ENCODE results near the gene TRAP1.

The TRAP1 gene

DNA sequence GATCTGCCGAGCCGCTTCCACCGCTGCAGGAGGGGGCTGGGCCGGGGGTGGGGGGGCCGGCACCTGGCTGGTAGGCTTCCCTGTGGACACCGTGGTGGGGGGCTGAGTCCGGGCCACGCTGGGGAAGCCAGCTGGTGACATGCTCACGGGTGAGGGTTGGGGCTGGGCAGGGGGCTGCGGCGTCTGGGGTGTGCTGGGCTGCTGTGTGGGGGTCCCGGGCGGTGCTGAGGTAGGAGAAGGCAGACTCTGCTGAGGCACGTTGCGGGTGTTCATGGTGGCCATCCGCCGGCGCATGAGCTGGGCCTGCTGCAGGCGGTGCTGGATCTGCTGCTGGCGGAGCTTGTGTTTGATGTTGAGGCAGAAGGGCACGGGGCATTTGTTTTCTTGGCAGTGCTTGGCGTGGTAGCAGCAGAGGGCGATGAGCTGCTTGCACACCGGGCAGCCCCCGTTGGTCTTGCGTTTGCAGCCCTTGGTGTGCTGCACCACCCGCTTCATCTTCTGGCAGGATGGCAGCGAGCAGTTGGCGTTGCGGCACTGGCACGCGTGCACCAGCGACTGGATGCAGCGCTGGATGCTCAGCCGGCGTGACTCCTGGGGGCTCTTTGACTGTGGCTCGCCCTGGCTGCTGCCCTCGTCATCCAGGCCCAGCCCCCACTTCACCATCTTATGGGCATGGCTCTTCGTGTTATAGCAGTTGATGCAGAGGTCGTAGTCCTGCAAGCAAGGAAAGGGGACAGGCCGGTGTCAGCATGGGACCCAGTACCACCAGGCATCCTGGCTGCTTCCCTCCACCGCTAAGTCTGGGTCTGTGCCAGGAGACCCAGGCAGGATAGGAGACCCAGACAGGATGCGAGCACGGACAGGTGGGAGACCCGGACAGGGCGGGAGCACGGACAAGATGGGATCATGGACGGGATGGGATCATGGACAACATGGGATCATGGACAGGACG lies 12.1 kb upstream of the TRAP1 start:
- no peak for TF ChIP-seq CREB1 (IDR thresholded peaks at IDR 0.05; ENCODE audit: low read depth)
- TF ChIP-seq, protein P1, sequence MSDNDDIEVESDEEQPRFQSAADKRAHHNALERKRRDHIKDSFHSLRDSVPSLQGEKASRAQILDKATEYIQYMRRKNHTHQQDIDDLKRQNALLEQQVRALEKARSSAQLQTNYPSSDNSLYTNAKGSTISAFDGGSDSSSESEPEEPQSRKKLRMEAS (IDR thresholded peaks at IDR 0.05), result no peak
- TF ChIP-seq, protein P2, sequence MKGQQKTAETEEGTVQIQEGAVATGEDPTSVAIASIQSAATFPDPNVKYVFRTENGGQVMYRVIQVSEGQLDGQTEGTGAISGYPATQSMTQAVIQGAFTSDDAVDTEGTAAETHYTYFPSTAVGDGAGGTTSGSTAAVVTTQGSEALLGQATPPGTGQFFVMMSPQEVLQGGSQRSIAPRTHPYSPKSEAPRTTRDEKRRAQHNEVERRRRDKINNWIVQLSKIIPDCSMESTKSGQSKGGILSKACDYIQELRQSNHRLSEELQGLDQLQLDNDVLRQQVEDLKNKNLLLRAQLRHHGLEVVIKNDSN (IDR thresholded peaks at IDR 0.05), result no peak
- TF ChIP-seq TCF12 (IDR thresholded peaks at IDR 0.05; ENCODE audit: low read depth), result no peak
- TF ChIP-seq NFIC (IDR thresholded peaks at IDR 0.05), result no peak
- TF ChIP-seq EP300 (IDR thresholded peaks at IDR 0.05; ENCODE audit: borderline replicate concordance), result no peak
- TF ChIP-seq FOXM1 (IDR thresholded peaks at IDR 0.05; ENCODE audit: borderline replicate concordance, low read depth), result no peak
- TF ChIP-seq RAD21 (IDR thresholded peaks at IDR 0.05; ENCODE audit: low read depth), result no peak

GRCh38 chr16:3728424-3729160 lies 11.3 kb upstream of the TRAP1 start:
- no peak for TF ChIP-seq TAF1 (IDR thresholded peaks at IDR 0.05; ENCODE audit: low read depth)

GRCh38 chr16:3727806-3728381 lies 10.6 kb upstream of the TRAP1 start:
- TF ChIP-seq REST (IDR thresholded peaks at IDR 0.05; ENCODE audit: low read depth) (0 out of 2 replicates have a peak, but pooled peaks have one; percentile 27), TCF12 (IDR thresholded peaks at IDR 0.05; ENCODE audit: low read depth) (no peak)

GRCh38 chr16:3726021-3726687 lies 8.8 kb upstream of the TRAP1 start:
- TF ChIP-seq YY1 (IDR thresholded peaks at IDR 0.05; ENCODE audit: low read depth), result no peak
- no peak for TF ChIP-seq EGR1 (IDR thresholded peaks at IDR 0.05)
- TF ChIP-seq CEBPB (IDR thresholded peaks at IDR 0.05), result no peak

DNA sequence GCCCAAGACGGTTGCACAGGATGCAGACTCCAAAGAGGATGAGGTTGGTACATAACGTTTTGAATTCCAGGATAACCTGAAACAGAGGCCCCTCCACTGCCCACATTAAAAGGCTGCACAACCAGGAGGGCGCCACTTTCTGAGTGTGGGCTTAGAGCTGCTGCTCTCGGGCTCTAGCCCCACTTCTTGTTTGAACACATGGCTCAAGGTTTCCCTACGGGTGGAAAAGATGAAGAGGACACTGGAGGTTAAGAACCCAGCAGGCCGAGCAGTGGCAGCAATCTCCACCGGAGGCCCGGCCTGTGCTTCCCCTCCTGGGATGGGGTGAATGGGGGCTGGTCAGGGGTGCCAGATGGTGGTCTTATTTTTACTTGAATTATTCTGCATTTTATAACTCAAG lies 8.0 kb upstream of the TRAP1 start:
- no peak for TF ChIP-seq TCF12 (IDR thresholded peaks at IDR 0.05; ENCODE audit: low read depth)
- no peak for TF ChIP-seq CEBPB (IDR thresholded peaks at IDR 0.05)
- TF ChIP-seq, protein P2 (IDR thresholded peaks at IDR 0.05), result no peak
- TF ChIP-seq TEAD4 (IDR thresholded peaks at IDR 0.05), result no peak
- TF ChIP-seq NFIC (IDR thresholded peaks at IDR 0.05), result no peak
- no peak for TF ChIP-seq ZBTB7A (IDR thresholded peaks at IDR 0.05; ENCODE audit: low read depth)
- TF ChIP-seq RAD21 (IDR thresholded peaks at IDR 0.05; ENCODE audit: low read depth), result no peak
- no peak for TF ChIP-seq FOXM1 (IDR thresholded peaks at IDR 0.05; ENCODE audit: borderline replicate concordance, low read depth)
- TF ChIP-seq EP300 (IDR thresholded peaks at IDR 0.05; ENCODE audit: borderline replicate concordance), result no peak
- TF ChIP-seq TAF1 (IDR thresholded peaks at IDR 0.05; ENCODE audit: low read depth), result no peak

GRCh38 chr16:3722508-3722907 lies 5.2 kb upstream of the TRAP1 start:
- no peak for TF ChIP-seq EGR1 (IDR thresholded peaks at IDR 0.05)
- no peak for TF ChIP-seq EP300 (IDR thresholded peaks at IDR 0.05; ENCODE audit: borderline replicate concordance)
- no peak for TF ChIP-seq CEBPB (IDR thresholded peaks at IDR 0.05)
- TF ChIP-seq CREB1 (IDR thresholded peaks at IDR 0.05; ENCODE audit: low read depth), result no peak
- no peak for TF ChIP-seq YY1 (IDR thresholded peaks at IDR 0.05; ENCODE audit: low read depth)
- TF ChIP-seq, protein P2 (IDR thresholded peaks at IDR 0.05), result no peak
- no peak for TF ChIP-seq TEAD4 (IDR thresholded peaks at IDR 0.05)
- TF ChIP-seq NFIC (IDR thresholded peaks at IDR 0.05), result no peak
- no peak for TF ChIP-seq REST (IDR thresholded peaks at IDR 0.05; ENCODE audit: low read depth)
